Measurements from ENCODE around the gene SMCO1. TPM values are rescaled to one million over a fixed set of nuclear protein-coding genes. Genes with fewer than 3 reads are reported as not detected.

Gene SMCO1
- polyA plus RNA-seq, 1 of the 3 experiments (the other 2 are of a cell fraction) = not detected

DNA sequence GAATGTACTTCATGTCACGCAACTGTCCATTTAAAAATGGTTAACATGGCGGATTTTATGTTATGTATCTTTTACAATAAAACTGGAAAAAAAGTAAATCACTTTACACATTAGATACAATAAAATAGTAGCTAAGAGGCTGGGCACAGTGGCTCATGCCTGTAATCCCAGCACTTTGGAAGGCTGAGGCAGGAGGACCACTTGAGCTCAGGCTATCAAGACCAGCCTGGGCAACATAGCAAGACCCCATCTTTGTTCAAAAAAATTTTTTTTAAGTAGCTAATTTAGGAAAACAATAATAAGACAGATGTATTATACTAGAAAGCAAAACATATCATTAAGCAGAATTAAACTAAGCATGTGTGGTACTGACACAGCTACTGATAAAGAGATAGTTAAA, 23.1 kb downstream of the SMCO1 start:
- no peaks in the 10 kb centered on the region for H3K27me3 ChIP-seq (ENCODE audit: insufficient read depth)
- TF ChIP-seq, protein P1, sequence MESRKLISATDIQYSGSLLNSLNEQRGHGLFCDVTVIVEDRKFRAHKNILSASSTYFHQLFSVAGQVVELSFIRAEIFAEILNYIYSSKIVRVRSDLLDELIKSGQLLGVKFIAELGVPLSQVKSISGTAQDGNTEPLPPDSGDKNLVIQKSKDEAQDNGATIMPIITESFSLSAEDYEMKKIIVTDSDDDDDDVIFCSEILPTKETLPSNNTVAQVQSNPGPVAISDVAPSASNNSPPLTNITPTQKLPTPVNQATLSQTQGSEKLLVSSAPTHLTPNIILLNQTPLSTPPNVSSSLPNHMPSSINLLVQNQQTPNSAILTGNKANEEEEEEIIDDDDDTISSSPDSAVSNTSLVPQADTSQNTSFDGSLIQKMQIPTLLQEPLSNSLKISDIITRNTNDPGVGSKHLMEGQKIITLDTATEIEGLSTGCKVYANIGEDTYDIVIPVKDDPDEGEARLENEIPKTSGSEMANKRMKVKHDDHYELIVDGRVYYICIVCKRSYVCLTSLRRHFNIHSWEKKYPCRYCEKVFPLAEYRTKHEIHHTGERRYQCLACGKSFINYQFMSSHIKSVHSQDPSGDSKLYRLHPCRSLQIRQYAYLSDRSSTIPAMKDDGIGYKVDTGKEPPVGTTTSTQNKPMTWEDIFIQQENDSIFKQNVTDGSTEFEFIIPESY (IDR thresholded peaks at IDR 0.05; ENCODE audit: borderline replicate concordance, low read depth) = no peak
- TF ChIP-seq, protein P2, sequence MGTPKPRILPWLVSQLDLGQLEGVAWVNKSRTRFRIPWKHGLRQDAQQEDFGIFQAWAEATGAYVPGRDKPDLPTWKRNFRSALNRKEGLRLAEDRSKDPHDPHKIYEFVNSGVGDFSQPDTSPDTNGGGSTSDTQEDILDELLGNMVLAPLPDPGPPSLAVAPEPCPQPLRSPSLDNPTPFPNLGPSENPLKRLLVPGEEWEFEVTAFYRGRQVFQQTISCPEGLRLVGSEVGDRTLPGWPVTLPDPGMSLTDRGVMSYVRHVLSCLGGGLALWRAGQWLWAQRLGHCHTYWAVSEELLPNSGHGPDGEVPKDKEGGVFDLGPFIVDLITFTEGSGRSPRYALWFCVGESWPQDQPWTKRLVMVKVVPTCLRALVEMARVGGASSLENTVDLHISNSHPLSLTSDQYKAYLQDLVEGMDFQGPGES (IDR thresholded peaks at IDR 0.05; ENCODE audit: low read depth, low read length) = no peak
- H4K20me1 ChIP-seq (ENCODE audit: insufficient read depth) = peaks cover 42% of the 10 kb centered on the region
- no peak overlapping the region for H3K27ac ChIP-seq (ENCODE audit: low read depth in 2 of 2, low read length in 1 of 2)
- H3K9me3 ChIP-seq = no peaks in the 10 kb centered on the region
- WGBS (ENCODE audit: low lambda C conversion rate) = 98% methylated on average over 2 of the region's 2 CpGs
- H3K36me3 ChIP-seq (replicated peaks in 1 of 2; ENCODE audit: control insufficient read depth in 1 of 2, insufficient read depth in 2 of 2, low read length in 1 of 2) = peaks cover 5 to 23% of the 10 kb centered on the region in 2 experiments
- H3K9ac ChIP-seq = no peak overlapping the region
- H3K9me2 ChIP-seq = no peaks in the 10 kb centered on the region
- no peak overlapping the region for H2AFZ ChIP-seq (ENCODE audit: low read depth)
- no peak for DNase-seq
- no peaks in the 10 kb centered on the region for H3F3A ChIP-seq (replicated peaks; ENCODE audit: insufficient read depth)
- peaks cover 99% of the 10 kb centered on the region for H3K79me2 ChIP-seq (ENCODE audit: insufficient read depth)
- H3K4me2 ChIP-seq = no peak overlapping the region
- no peak overlapping the region for H3K4me3 ChIP-seq (ENCODE audit: low read depth in 2 of 2, low read length in 1 of 2)
- no peaks in the 10 kb centered on the region for H3K4me1 ChIP-seq (ENCODE audit: control insufficient read depth in 1 of 2, insufficient read depth in 2 of 2, low read depth in 1 of 2, low read length in 1 of 2)
- ChIA-PET POLR2A (no interaction called here), CTCF (no interaction called here)

DNA sequence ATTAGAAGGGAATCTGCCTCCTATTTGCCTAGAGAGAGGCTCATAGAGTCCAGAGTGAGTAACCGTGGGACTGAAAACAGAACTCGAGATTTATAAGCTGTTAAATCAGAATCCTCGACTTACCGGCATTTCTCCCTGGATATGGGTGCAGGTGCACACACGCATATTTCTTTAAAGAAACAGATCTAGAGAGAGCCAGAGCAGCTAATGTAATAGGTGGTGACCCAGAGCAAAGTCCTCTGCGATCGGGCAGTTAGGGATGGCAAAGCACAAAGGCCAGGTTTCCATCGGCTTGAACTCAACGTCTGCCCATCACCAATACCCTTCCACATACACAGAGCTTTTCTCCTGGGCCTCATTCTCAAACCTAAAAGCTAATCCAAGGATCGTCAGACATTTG, 25.4 kb downstream of the SMCO1 start:
- no peak overlapping the region for H3K4me2 ChIP-seq
- H4K20me1 ChIP-seq (ENCODE audit: insufficient read depth) = peaks cover 32% of the 10 kb centered on the region
- H3K27me3 ChIP-seq (ENCODE audit: insufficient read depth) = no peaks in the 10 kb centered on the region
- no peak overlapping the region for H3K9ac ChIP-seq
- no peaks in the 10 kb centered on the region for H3F3A ChIP-seq (replicated peaks; ENCODE audit: insufficient read depth)
- POLR2A ChIA-PET = no interaction called here
- H3K9me2 ChIP-seq = no peaks in the 10 kb centered on the region
- peaks cover 97% of the 10 kb centered on the region for H3K79me2 ChIP-seq (ENCODE audit: insufficient read depth)
- 95% methylated on average over 10 of the region's 10 CpGs for WGBS (ENCODE audit: low lambda C conversion rate)
- H3K4me1 ChIP-seq (ENCODE audit: control insufficient read depth in 1 of 2, insufficient read depth in 2 of 2, low read depth in 1 of 2, low read length in 1 of 2) = no peaks in the 10 kb centered on the region
- no peak overlapping the region for H3K27ac ChIP-seq (ENCODE audit: low read depth in 2 of 2, low read length in 1 of 2)
- H3K36me3 ChIP-seq (replicated peaks in 1 of 2; ENCODE audit: control insufficient read depth in 1 of 2, insufficient read depth in 2 of 2, low read length in 1 of 2) = peaks cover 19 to 34% of the 10 kb centered on the region in 2 experiments
- no peaks in the 10 kb centered on the region for H3K9me3 ChIP-seq
- no peak overlapping the region for H3K4me3 ChIP-seq (ENCODE audit: low read depth in 2 of 2, low read length in 1 of 2)
- CTCF ChIA-PET = interaction anchor here (1.3 kb wide), 1 partner anchor 39 kb away, joined by 3 read pairs; no protein-coding TSS in a partner anchor
- no peak for DNase-seq
- H2AFZ ChIP-seq (ENCODE audit: low read depth) = no peak overlapping the region
- TF ChIP-seq RXRA (IDR thresholded peaks at IDR 0.05; ENCODE audit: borderline replicate concordance, low read depth) (no peak), MXI1 (IDR thresholded peaks at IDR 0.05; ENCODE audit: low read depth, low read length) (no peak), NRF1 (IDR thresholded peaks at IDR 0.05; ENCODE audit: low read depth, low read length) (no peak), FOSL2 (IDR thresholded peaks at IDR 0.05; ENCODE audit: borderline replicate concordance, low read depth) (no peak), YY1 (IDR thresholded peaks at IDR 0.05; ENCODE audit: low read depth) (no peak), EP300 (IDR thresholded peaks at IDR 0.05; ENCODE audit: borderline replicate concordance in 1 of 2, low read depth in 1 of 2, low read length in 1 of 2) (no peak), RAD21 (IDR thresholded peaks at IDR 0.05; ENCODE audit: low read length) (no peak), SIN3A (IDR thresholded peaks at IDR 0.05; ENCODE audit: borderline replicate concordance, low read depth, low read length) (no peak), RFX5 (IDR thresholded peaks at IDR 0.05; ENCODE audit: low read length) (no peak), SMC3 (IDR thresholded peaks at IDR 0.05; ENCODE audit: low read depth, low read length) (no peak), FOXJ3 (CRISPR knock-in tag; IDR thresholded peaks at IDR 0.05) (no peak)
- TF ChIP-seq, protein P3, sequence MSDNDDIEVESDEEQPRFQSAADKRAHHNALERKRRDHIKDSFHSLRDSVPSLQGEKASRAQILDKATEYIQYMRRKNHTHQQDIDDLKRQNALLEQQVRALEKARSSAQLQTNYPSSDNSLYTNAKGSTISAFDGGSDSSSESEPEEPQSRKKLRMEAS (IDR thresholded peaks at IDR 0.05; ENCODE audit: low read depth) = no peak
- TF ChIP-seq, protein P4, sequence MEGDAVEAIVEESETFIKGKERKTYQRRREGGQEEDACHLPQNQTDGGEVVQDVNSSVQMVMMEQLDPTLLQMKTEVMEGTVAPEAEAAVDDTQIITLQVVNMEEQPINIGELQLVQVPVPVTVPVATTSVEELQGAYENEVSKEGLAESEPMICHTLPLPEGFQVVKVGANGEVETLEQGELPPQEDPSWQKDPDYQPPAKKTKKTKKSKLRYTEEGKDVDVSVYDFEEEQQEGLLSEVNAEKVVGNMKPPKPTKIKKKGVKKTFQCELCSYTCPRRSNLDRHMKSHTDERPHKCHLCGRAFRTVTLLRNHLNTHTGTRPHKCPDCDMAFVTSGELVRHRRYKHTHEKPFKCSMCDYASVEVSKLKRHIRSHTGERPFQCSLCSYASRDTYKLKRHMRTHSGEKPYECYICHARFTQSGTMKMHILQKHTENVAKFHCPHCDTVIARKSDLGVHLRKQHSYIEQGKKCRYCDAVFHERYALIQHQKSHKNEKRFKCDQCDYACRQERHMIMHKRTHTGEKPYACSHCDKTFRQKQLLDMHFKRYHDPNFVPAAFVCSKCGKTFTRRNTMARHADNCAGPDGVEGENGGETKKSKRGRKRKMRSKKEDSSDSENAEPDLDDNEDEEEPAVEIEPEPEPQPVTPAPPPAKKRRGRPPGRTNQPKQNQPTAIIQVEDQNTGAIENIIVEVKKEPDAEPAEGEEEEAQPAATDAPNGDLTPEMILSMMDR (IDR thresholded peaks at IDR 0.05) = no peak
- TF ChIP-seq, protein P1 (IDR thresholded peaks at IDR 0.05; ENCODE audit: borderline replicate concordance, low read depth) = no peak
- TF ChIP-seq, protein P5, sequence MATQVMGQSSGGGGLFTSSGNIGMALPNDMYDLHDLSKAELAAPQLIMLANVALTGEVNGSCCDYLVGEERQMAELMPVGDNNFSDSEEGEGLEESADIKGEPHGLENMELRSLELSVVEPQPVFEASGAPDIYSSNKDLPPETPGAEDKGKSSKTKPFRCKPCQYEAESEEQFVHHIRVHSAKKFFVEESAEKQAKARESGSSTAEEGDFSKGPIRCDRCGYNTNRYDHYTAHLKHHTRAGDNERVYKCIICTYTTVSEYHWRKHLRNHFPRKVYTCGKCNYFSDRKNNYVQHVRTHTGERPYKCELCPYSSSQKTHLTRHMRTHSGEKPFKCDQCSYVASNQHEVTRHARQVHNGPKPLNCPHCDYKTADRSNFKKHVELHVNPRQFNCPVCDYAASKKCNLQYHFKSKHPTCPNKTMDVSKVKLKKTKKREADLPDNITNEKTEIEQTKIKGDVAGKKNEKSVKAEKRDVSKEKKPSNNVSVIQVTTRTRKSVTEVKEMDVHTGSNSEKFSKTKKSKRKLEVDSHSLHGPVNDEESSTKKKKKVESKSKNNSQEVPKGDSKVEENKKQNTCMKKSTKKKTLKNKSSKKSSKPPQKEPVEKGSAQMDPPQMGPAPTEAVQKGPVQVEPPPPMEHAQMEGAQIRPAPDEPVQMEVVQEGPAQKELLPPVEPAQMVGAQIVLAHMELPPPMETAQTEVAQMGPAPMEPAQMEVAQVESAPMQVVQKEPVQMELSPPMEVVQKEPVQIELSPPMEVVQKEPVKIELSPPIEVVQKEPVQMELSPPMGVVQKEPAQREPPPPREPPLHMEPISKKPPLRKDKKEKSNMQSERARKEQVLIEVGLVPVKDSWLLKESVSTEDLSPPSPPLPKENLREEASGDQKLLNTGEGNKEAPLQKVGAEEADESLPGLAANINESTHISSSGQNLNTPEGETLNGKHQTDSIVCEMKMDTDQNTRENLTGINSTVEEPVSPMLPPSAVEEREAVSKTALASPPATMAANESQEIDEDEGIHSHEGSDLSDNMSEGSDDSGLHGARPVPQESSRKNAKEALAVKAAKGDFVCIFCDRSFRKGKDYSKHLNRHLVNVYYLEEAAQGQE (IDR thresholded peaks at IDR 0.05; ENCODE audit: low read depth, low read length) = no peak

Measured in SK-N-SH (cell line).